ENCODE results near the gene TIMM8B.

DNA sequence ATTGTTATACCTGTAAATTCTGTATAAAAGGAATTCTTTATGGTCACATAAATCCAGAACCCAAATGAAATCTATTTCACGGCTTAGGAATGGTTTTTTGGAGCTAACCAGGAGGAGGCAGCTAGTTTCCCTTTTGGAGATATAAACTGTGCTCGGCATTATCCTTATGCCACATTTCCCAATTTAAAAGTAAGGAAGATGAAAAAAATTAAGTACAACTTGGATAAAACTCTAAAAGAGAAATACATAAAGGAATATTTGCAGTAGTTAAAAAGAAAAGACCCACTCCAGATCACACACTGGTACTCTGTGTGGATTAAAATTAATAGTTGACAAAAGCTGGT is 43.6 kb downstream of the TIMM8B start:
- TF ChIP-seq, protein P1, sequence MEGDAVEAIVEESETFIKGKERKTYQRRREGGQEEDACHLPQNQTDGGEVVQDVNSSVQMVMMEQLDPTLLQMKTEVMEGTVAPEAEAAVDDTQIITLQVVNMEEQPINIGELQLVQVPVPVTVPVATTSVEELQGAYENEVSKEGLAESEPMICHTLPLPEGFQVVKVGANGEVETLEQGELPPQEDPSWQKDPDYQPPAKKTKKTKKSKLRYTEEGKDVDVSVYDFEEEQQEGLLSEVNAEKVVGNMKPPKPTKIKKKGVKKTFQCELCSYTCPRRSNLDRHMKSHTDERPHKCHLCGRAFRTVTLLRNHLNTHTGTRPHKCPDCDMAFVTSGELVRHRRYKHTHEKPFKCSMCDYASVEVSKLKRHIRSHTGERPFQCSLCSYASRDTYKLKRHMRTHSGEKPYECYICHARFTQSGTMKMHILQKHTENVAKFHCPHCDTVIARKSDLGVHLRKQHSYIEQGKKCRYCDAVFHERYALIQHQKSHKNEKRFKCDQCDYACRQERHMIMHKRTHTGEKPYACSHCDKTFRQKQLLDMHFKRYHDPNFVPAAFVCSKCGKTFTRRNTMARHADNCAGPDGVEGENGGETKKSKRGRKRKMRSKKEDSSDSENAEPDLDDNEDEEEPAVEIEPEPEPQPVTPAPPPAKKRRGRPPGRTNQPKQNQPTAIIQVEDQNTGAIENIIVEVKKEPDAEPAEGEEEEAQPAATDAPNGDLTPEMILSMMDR (IDR thresholded peaks at IDR 0.05), result no peak
- no peak for TF ChIP-seq EP300 (IDR thresholded peaks at IDR 0.05)
- TF ChIP-seq JUN (IDR thresholded peaks at IDR 0.05), result no peak
- TF ChIP-seq POLR2A (IDR thresholded peaks at IDR 0.05; ENCODE audit: low read length), result no peak
- TF ChIP-seq CEBPB (IDR thresholded peaks at IDR 0.05), result no peak
- no peak for TF ChIP-seq PHF8 (IDR thresholded peaks at IDR 0.05; ENCODE audit: borderline replicate concordance, low read depth)
- TF ChIP-seq, protein P2, sequence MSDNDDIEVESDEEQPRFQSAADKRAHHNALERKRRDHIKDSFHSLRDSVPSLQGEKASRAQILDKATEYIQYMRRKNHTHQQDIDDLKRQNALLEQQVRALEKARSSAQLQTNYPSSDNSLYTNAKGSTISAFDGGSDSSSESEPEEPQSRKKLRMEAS (IDR thresholded peaks at IDR 0.05), result no peak
